RCC 7860 (cell line): ENCODE results near the gene DGKB.

Source experiments
- DNase-seq: peaks from one replicate; pipeline ENCODE4 v3.0.0-alpha.2; 2015; ENCODE audit warnings: low spot score
- FAIRE-seq: peaks from 2 replicates; lab custom pipeline; 2012; peaks lifted over from hg19 to GRCh38; lab: Jason Lieb, UNC

The DGKB gene

GRCh38 chr7:14242175-14242574 lies 660.4 kb downstream of the DGKB start:
- DNase-seq (no peak), FAIRE-seq (no peak)

- DNase-seq (no peak), FAIRE-seq (no peak)
These were observed 665.7 kb downstream of the DGKB start for GRCh38 chr7:14236834-14237233.

GRCh38 chr7:14235056-14235455 lies 667.5 kb downstream of the DGKB start:
- DNase-seq = no peak
- no peak for FAIRE-seq

GRCh38 chr7:14233868-14234369 lies 668.6 kb downstream of the DGKB start:
- peak; percentile 11 for FAIRE-seq
- DNase-seq = no peak

GRCh38 chr7:14233076-14233867 lies 669.3 kb downstream of the DGKB start:
- FAIRE-seq = peak; percentile 58
- DNase-seq = peak; percentile 50

GRCh38 chr7:14229047-14229446 lies 673.5 kb downstream of the DGKB start:
- FAIRE-seq = no peak
- no peak for DNase-seq

GRCh38 chr7:14228341-14228740 lies 674.2 kb downstream of the DGKB start:
- FAIRE-seq (no peak), DNase-seq (no peak)

- DNase-seq (no peak), FAIRE-seq (no peak)
These were observed 676.4 kb downstream of the DGKB start for GRCh38 chr7:14226126-14226525.

- FAIRE-seq (no peak), DNase-seq (no peak)
These were observed 683.4 kb downstream of the DGKB start for GRCh38 chr7:14219125-14219524.

GRCh38 chr7:14218338-14218737 lies 684.2 kb downstream of the DGKB start:
- DNase-seq = no peak
- no peak for FAIRE-seq

GRCh38 chr7:14209896-14210484 lies 692.6 kb downstream of the DGKB start:
- no peak for FAIRE-seq
- DNase-seq = no peak

- DNase-seq (no peak), FAIRE-seq (no peak)
These were observed 694.8 kb downstream of the DGKB start for GRCh38 chr7:14207711-14208110.

GRCh38 chr7:14207138-14207537 lies 695.4 kb downstream of the DGKB start:
- FAIRE-seq (no peak), DNase-seq (no peak)

GRCh38 chr7:14206121-14206520 lies 696.4 kb downstream of the DGKB start:
- DNase-seq = no peak
- no peak for FAIRE-seq

GRCh38 chr7:14201353-14201752 lies 701.2 kb downstream of the DGKB start:
- FAIRE-seq = no peak
- no peak for DNase-seq

GRCh38 chr7:14199336-14199735 lies 703.2 kb downstream of the DGKB start:
- DNase-seq = no peak

GRCh38 chr7:14197280-14197679 lies 705.3 kb downstream of the DGKB start:
- DNase-seq (no peak), FAIRE-seq (no peak)

More at GRCh38 chr7:14199336-14199735, 703.2 kb downstream of the DGKB start:
- FAIRE-seq = no peak

- peak; percentile 59 for FAIRE-seq
- DNase-seq = no peak
These were observed 706.0 kb downstream of the DGKB start for GRCh38 chr7:14196555-14196954.

GRCh38 chr7:14195871-14196270 lies 706.7 kb downstream of the DGKB start:
- DNase-seq = no peak
- FAIRE-seq = no peak

- no peak for FAIRE-seq
- no peak for DNase-seq
These were observed 707.5 kb downstream of the DGKB start for GRCh38 chr7:14195079-14195478.

- FAIRE-seq (peak; percentile 5), DNase-seq (peak; percentile 61)
These were observed 710.9 kb downstream of the DGKB start for GRCh38 chr7:14191686-14192098.

- FAIRE-seq (no peak), DNase-seq (no peak)
These were observed 718.2 kb downstream of the DGKB start for GRCh38 chr7:14184292-14184864.
